Endothelial cell of umbilical vein (primary cell): ENCODE measurements around the gene TACR1. TPM values are rescaled to one million over a fixed set of nuclear protein-coding genes. Genes with fewer than 3 reads are reported as not detected.

ENCODE experiments used
- BruUV-seq: library from RNA; stranded (reverse); fragments of 400-500 nt; replicated peaks from 2 replicates; lab custom pipeline; 2021; lab: Mats Ljungman, UMichigan
- CTCF ChIA-PET: fragments of 300-600, 350-600 bp; sonication (Branson Sonifier 250); formaldehyde crosslinking; loops from one replicate; lab custom pipeline; 2021; ENCODE audit warnings: antibody characterized with exemption, inconsistent platforms; lab: Charles Lee
- POLR2A ChIA-PET: fragments of 300-600, 350-600 bp; sonication (Branson Sonifier 250); formaldehyde crosslinking; loops from one replicate; lab custom pipeline; 2021; ENCODE audit warnings: antibody characterized with exemption, inconsistent platforms; lab: Charles Lee
- DNase-seq: peaks from one replicate; pipeline ENCODE4 v3.0.0-alpha.2; 2011; ENCODE audit warnings: low read depth, low spot score
- FAIRE-seq: peaks from 2 replicates; lab custom pipeline; 2011; peaks lifted over from hg19 to GRCh38; lab: Jason Lieb, UNC
- H2AFZ ChIP-seq: 2 replicates; pipeline ENCODE4 v1.6.0; 2012; ENCODE audit warnings: low read depth, low read length, control low read depth, inconsistent platforms
- H3K27ac ChIP-seq: 2 replicates; pipeline ENCODE4 v1.5.1; 2011; ENCODE audit warnings: low read depth, mild to moderate bottlenecking, control low read depth, low read length, moderate library complexity; ENCODE audit not compliant: insufficient read depth
- H3K27me3 ChIP-seq, 2 experiments: 2 replicates each; pipeline versions ENCODE4 v1.6.0 to v1.6.1; 2011; ENCODE audit warnings: low read length in 2 of 2, mixed read lengths in 1 of 2; ENCODE audit not compliant: control insufficient read depth in 2 of 2, insufficient read depth in 2 of 2
- H3K36me3 ChIP-seq, 2 experiments: 2 replicates in 1 of 2; 3 replicates in 1 of 2; pipeline ENCODE4 v1.5.1; 2011; ENCODE audit warnings: low read length in 2 of 2, mild to moderate bottlenecking in 1 of 2, moderate library complexity in 1 of 2; ENCODE audit not compliant: control insufficient read depth in 2 of 2, insufficient read depth in 2 of 2; ENCODE audit errors: extremely low read depth in 1 of 2
- H3K4me1 ChIP-seq: 3 replicates; pipeline ENCODE4 v1.5.1; 2011; ENCODE audit warnings: mild to moderate bottlenecking, low read length; ENCODE audit not compliant: control insufficient read depth, insufficient read depth; ENCODE audit errors: extremely low read depth
- H3K4me2 ChIP-seq: 2 replicates; pipeline ENCODE4 v1.6.1; 2011; ENCODE audit warnings: low read length, control low read depth, mixed read lengths; ENCODE audit not compliant: insufficient read depth
- H3K4me3 ChIP-seq, 3 experiments: fragments of 200-600 bp in 1 of 3; sonication (generic), shearing (Covaris generic) in 1 of 3; replicated peaks in 1 of 3; 2 replicates each; pipeline ENCODE4 v1.5.1; 2011 to 2016; ENCODE audit warnings: control low read depth in 3 of 3, low read length in 3 of 3, mild to moderate bottlenecking in 2 of 3, inconsistent platforms in 1 of 3, low read depth in 1 of 3, moderate library complexity in 1 of 3; ENCODE audit not compliant: insufficient read depth in 1 of 3
- H3K79me2 ChIP-seq: 2 replicates; pipeline ENCODE4 v1.6.0; 2012; ENCODE audit warnings: low read length, inconsistent platforms; ENCODE audit not compliant: control insufficient read depth, insufficient read depth
- H3K9ac ChIP-seq: replicated peaks from 2 replicates; pipeline ENCODE3; 2011; ENCODE audit warnings: low read length, control low read depth; ENCODE audit not compliant: insufficient read depth; ENCODE audit errors: extremely low read depth
- H3K9me1 ChIP-seq: replicated peaks from 3 replicates; pipeline ENCODE4 v1.6.0; 2011; ENCODE audit warnings: mild to moderate bottlenecking, low read length; ENCODE audit not compliant: control insufficient read depth, insufficient read depth; ENCODE audit errors: extremely low read depth
- H3K9me3 ChIP-seq: replicated peaks from 2 replicates; pipeline ENCODE4 v1.5.1; 2012; ENCODE audit warnings: low read length, inconsistent platforms; ENCODE audit not compliant: control insufficient read depth, insufficient read depth
- H4K20me1 ChIP-seq: replicated peaks from 2 replicates; pipeline ENCODE3; 2011; ENCODE audit warnings: mild to moderate bottlenecking, low read length; ENCODE audit not compliant: control insufficient read depth, insufficient read depth; ENCODE audit errors: extremely low read depth
- EZH2 ChIP-seq: IDR thresholded peaks from 2 replicates; pipeline ENCODE4 v1.6.1; 2012; ENCODE audit warnings: borderline replicate concordance, low read depth, mild to moderate bottlenecking, moderate library complexity, low read length, inconsistent platforms; ENCODE audit not compliant: severe bottlenecking
- FOS ChIP-seq: IDR thresholded peaks from 2 replicates; pipeline ENCODE4 v1.6.1; 2011; ENCODE audit warnings: mild to moderate bottlenecking, low read length, moderate library complexity, borderline replicate concordance; ENCODE audit not compliant: insufficient read depth
- GATA2 ChIP-seq: IDR thresholded peaks from 2 replicates; pipeline ENCODE4 v1.7.0; 2011; ENCODE audit warnings: low read depth, mild to moderate bottlenecking, moderate library complexity, mixed read lengths, low read length; ENCODE audit not compliant: insufficient read length, insufficient read depth
- JUN ChIP-seq: IDR thresholded peaks from 2 replicates; pipeline ENCODE4 v1.6.1; 2011; ENCODE audit warnings: borderline replicate concordance, low read depth; ENCODE audit not compliant: insufficient read length, insufficient read depth
- MAX ChIP-seq: IDR thresholded peaks from 2 replicates; pipeline ENCODE4 v1.6.1; 2011; ENCODE audit not compliant: insufficient read depth, insufficient read length
- MYC ChIP-seq: IDR thresholded peaks from one replicate; pipeline ENCODE4 v1.6.1; 2011; ENCODE audit warnings: mild to moderate bottlenecking, low read depth, low read length
- POLR2A ChIP-seq: IDR thresholded peaks from 2 replicates; pipeline ENCODE4 v1.6.1; 2012; ENCODE audit warnings: low read depth, mild to moderate bottlenecking, control low read depth, low read length
- POLR2AphosphoS5 ChIP-seq: IDR thresholded peaks from 2 replicates; pipeline ENCODE4 v1.6.1; 2012; ENCODE audit warnings: low read depth, mild to moderate bottlenecking, control low read depth, low read length, moderate library complexity; ENCODE audit not compliant: insufficient read depth
- dilution Hi-C: fragments of 300-500 bp; cut with MboI; formaldehyde crosslinking; loops from one replicate; pipeline ENCODE4 v1.15.0; 2019; ENCODE audit warnings: low sequenced_read_pairs; ENCODE audit not compliant: extremely low pct_ligation_motif_present
- intact Hi-C: fragments of 100-400 bp; cut with micrococcal nuclease; formaldehyde crosslinking; loops from one replicate; pipeline ENCODE4 v1.10.0; 2022
- polyA plus RNA-seq, 4 experiments: library from polyadenylated mRNA; depleted of rRNA in 3 of 4; stranded (reverse) in 3 of 4; unstranded in 1 of 4; fragments of >200 nt; gene quantifications; 2 replicates each; pipeline versions ENCODE4 v1.2.1 to v1.2.3, GENCODE V29; 2011 to 2012; ENCODE audit warnings: missing spikeins in 1 of 4
- total RNA-seq: library from RNA; stranded (reverse); gene quantifications from 2 replicates; pipeline ENCODE4 v1.2.3, GENCODE V29; 2021

TACR1 gene
- total and polyA plus RNA-seq, 2 donors (not counting 3 experiments of a cell fraction or from before 2014, with no cell fraction given) = not detected

DNA sequence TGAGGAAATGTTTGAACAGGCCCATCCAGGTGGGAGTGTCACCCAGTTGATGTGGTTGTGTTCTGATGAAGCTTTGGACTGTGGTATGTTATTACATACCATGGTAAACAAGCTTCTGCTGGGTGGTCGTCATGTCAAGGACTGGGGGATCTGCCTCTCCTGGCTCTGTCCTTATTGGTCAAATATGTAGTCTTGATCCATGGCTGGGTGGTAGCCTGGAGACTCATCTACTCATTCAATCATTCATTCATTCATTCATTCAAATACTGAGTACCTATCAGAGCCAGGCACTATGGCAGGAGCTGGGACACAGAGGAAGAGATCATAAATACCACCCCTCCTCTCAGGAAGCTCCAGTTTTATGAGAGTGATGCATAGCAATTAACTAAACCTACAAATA is 60.8 kb downstream of the TACR1 start:
- intact Hi-C loops (no loop called here), dilution Hi-C loops (no loop called here)

DNA sequence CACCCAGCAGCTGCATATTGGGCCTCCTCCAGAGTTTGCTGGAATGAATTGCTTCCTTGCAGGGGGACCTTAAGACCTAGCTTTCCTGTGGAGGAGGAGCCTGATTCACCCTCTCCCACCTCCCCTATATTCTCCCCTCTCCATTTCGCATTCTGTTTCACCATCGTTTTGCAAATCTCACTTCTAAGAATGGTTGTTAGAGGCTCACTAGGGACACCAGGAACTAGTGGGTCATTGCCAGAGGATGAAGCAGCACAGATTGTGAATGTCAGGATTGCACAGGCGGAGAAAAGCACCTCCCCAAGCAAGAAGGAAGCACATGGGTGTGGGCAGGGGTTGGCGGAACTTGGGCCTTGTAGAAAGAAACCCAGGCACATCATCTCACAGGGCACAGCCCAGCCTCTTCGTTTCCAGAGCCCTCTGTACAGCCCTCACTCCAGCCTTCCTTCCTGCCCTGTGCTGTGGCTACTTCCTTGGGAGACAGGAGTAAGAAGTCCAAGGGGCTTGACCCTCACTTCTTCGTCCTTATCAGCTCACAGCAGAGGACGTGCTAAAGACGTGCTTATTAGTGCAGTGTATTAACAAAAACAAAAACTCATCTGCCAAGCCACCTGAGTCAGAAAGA is 63.4 kb downstream of the TACR1 start:
- Histone ChIP-seq H3K79me2 (no peaks in the 10 kb centered on the region), H3K27ac (no peak overlapping the region), H4K20me1 (no peaks in the 10 kb centered on the region), H3K9me1 (no peaks in the 10 kb centered on the region), H3K9me3 (no peaks in the 10 kb centered on the region), H3K4me2 (no peak overlapping the region), H3K4me3 (no peak overlapping the region), H3K36me3 (no peaks in the 10 kb centered on the region), H2AFZ (no peak overlapping the region), H3K9ac (no peak overlapping the region), H3K4me1 (no peaks in the 10 kb centered on the region), H3K27me3 (peaks cover 4 to 5% of the 10 kb centered on the region in 2 experiments)
- TF ChIP-seq MAX (no peak), JUN (no peak), MYC (no peak), GATA2 (no peak), EZH2 (no peak), POLR2A (no peak), FOS (no peak), POLR2AphosphoS5 (no peak)
- intact Hi-C loops = no loop called here
- dilution Hi-C loops = no loop called here
- ChIA-PET POLR2A (no interaction called here), CTCF (no interaction called here)
- FAIRE-seq = no peak
- no TSS peak for BruUV-seq
- peak; percentile 21 for DNase-seq

More for the DNA sequence above, 60.8 kb downstream of the TACR1 start:
- Histone ChIP-seq H3K9ac (no peak overlapping the region), H3K27ac (no peak overlapping the region), H3K9me1 (no peaks in the 10 kb centered on the region), H3K79me2 (no peaks in the 10 kb centered on the region), H3K4me3 (no peak overlapping the region), H4K20me1 (no peaks in the 10 kb centered on the region), H3K4me1 (no peaks in the 10 kb centered on the region), H3K27me3 (peaks cover 4 to 5% of the 10 kb centered on the region in 2 experiments), H3K36me3 (no peaks in the 10 kb centered on the region), H2AFZ (no peak overlapping the region), H3K4me2 (no peak overlapping the region), H3K9me3 (no peaks in the 10 kb centered on the region)
- ChIA-PET POLR2A (no interaction called here), CTCF (no interaction called here)
- no peak for FAIRE-seq
- TF ChIP-seq JUN = no peak
- DNase-seq = no peak
- BruUV-seq = no TSS peak
